Measurements from ENCODE around the gene NFATC1. TPM values are rescaled to one million over a fixed set of nuclear protein-coding genes. Genes with fewer than 3 reads are reported as not detected.
A peak's percentile ranks its signal among the peaks of the same experiment; 100 is the strongest.

The NFATC1 gene
- total and polyA plus RNA-seq, 3 experiments from 2014 or later, result 36.7 to 46.7 (median 45.9) TPM

- H3K27ac Mint-ChIP-seq, result no peak overlapping the region
- Histone ChIP-seq H3K9me3 (ENCODE audit: low read length) (no peaks in the 10 kb centered on the region), H3K27me3 (ENCODE audit: insufficient read depth, low read length, poor library complexity, severe bottlenecking) (no peaks in the 10 kb centered on the region), H3K4me1 (ENCODE audit: insufficient read depth, low read length) (peaks cover 6% of the 10 kb centered on the region), H3K27ac (ENCODE audit: low read depth, low read length) (no peak overlapping the region), H3K36me3 (ENCODE audit: insufficient read depth, low read length) (no peaks in the 10 kb centered on the region), H3K4me3 (ENCODE audit: low read length) (no peak overlapping the region)
- H3K27me3 Mint-ChIP-seq, result peaks cover 0 to 2% of the 10 kb centered on the region in 2 donors
- no peak for DNase-seq
- peaks cover 9 to 10% (median 9%) of the 10 kb centered on the region in 3 donors for H3K4me1 Mint-ChIP-seq
- POLR2A ChIA-PET, result no interaction called here
- no peaks in the 10 kb centered on the region for H3K9me3 Mint-ChIP-seq
- CTCF ChIA-PET, result interaction anchor here (5.2 to 8.6 kb wide), 4 partner anchors 9 to 260 kb away, joined by 31 to 105 read pairs (median 66); no protein-coding TSS in a partner anchor
- H3K36me3 Mint-ChIP-seq, result peaks cover 0 to 11% (median 2%) of the 10 kb centered on the region in 3 donors
- H3K4me3 Mint-ChIP-seq, result no peak overlapping the region
Measured at GRCh38 chr18:79382681-79383387, 12.9 kb upstream of the NFATC1 start.

- Mint-ChIP-seq H3K4me1 (peaks cover 7 to 12% (median 9%) of the 10 kb centered on the region in 3 donors), H3K4me3 (no peak overlapping the region), H3K36me3 (peaks cover 0 to 4% (median 2%) of the 10 kb centered on the region in 3 donors), H3K27ac (no peak overlapping the region), H3K9me3 (no peaks in the 10 kb centered on the region), H3K27me3 (peaks cover 0 to 2% of the 10 kb centered on the region in 2 donors)
- Histone ChIP-seq H3K4me3 (ENCODE audit: low read length) (no peak overlapping the region), H3K4me1 (ENCODE audit: insufficient read depth, low read length) (peaks cover 6% of the 10 kb centered on the region), H3K27me3 (ENCODE audit: insufficient read depth, low read length, poor library complexity, severe bottlenecking) (no peaks in the 10 kb centered on the region), H3K36me3 (ENCODE audit: insufficient read depth, low read length) (no peaks in the 10 kb centered on the region), H3K27ac (ENCODE audit: low read depth, low read length) (no peak overlapping the region), H3K9me3 (ENCODE audit: low read length) (no peaks in the 10 kb centered on the region)
- no peak for DNase-seq
- ChIA-PET POLR2A (no interaction called here), CTCF (interaction anchor here (5.5 to 7.8 kb wide), 2 partner anchors 8 to 145 kb away, joined by 49 to 105 read pairs; no protein-coding TSS in a partner anchor)
Measured at GRCh38 chr18:79383388-79384056, 12.2 kb upstream of the NFATC1 start.

- DNase-seq, result no peak
- H3K27me3 Mint-ChIP-seq, result no peaks in the 10 kb centered on the region
- Histone ChIP-seq H3K27ac (ENCODE audit: low read depth, low read length) (no peak overlapping the region), H3K4me3 (ENCODE audit: low read length) (no peak overlapping the region), H3K36me3 (ENCODE audit: insufficient read depth, low read length) (no peaks in the 10 kb centered on the region), H3K27me3 (ENCODE audit: insufficient read depth, low read length, poor library complexity, severe bottlenecking) (no peaks in the 10 kb centered on the region), H3K9me3 (ENCODE audit: low read length) (no peaks in the 10 kb centered on the region), H3K4me1 (ENCODE audit: insufficient read depth, low read length) (peaks cover 2% of the 10 kb centered on the region)
- no peaks in the 10 kb centered on the region for H3K9me3 Mint-ChIP-seq
- ChIA-PET CTCF (interaction anchor here (1.6 to 7.8 kb wide), 2 partner anchors 139 to 145 kb away, joined by 5 to 105 read pairs; no protein-coding TSS in a partner anchor), POLR2A (no interaction called here)
- H3K36me3 Mint-ChIP-seq, result no peaks in the 10 kb centered on the region
- H3K4me3 Mint-ChIP-seq, result no peak overlapping the region
- H3K4me1 Mint-ChIP-seq, result peaks cover 3 to 9% (median 3%) of the 10 kb centered on the region in 3 donors
- H3K27ac Mint-ChIP-seq, result peak overlapping the region in 2 of 8 donors; percentile 34 to 43
Measured at GRCh38 chr18:79384151-79384807, 11.5 kb upstream of the NFATC1 start.

- no peaks in the 10 kb centered on the region for H3K36me3 Mint-ChIP-seq
- H3K36me3 ChIP-seq (ENCODE audit: insufficient read depth, low read length), result no peaks in the 10 kb centered on the region
- no peak overlapping the region for H3K27ac Mint-ChIP-seq
- no peak overlapping the region for H3K27ac ChIP-seq (ENCODE audit: low read depth, low read length)
- H3K9me3 Mint-ChIP-seq, result no peaks in the 10 kb centered on the region
- no peaks in the 10 kb centered on the region for H3K4me1 ChIP-seq (ENCODE audit: insufficient read depth, low read length)
- no peak for DNase-seq
- no peak overlapping the region for H3K4me3 Mint-ChIP-seq
- ChIA-PET POLR2A (no interaction called here), CTCF (interaction anchor here (1.6 to 7.8 kb wide), 2 partner anchors 139 to 144 kb away, joined by 5 to 105 read pairs; no protein-coding TSS in a partner anchor)
- H3K9me3 ChIP-seq (ENCODE audit: low read length), result no peaks in the 10 kb centered on the region
- H3K4me3 ChIP-seq (ENCODE audit: low read length), result no peak overlapping the region
- H3K27me3 ChIP-seq (ENCODE audit: insufficient read depth, low read length, poor library complexity, severe bottlenecking), result no peaks in the 10 kb centered on the region
- peaks cover 0 to 5% (median 0%) of the 10 kb centered on the region in 3 donors for H3K4me1 Mint-ChIP-seq
- no peaks in the 10 kb centered on the region for H3K27me3 Mint-ChIP-seq
Measured at GRCh38 chr18:79384834-79385233, 10.9 kb upstream of the NFATC1 start.

- no peaks in the 10 kb centered on the region for H3K36me3 Mint-ChIP-seq
- ChIA-PET CTCF (interaction anchor here (1.6 to 7.8 kb wide), 2 partner anchors 138 to 143 kb away, joined by 5 to 105 read pairs; no protein-coding TSS in a partner anchor), POLR2A (no interaction called here)
- Histone ChIP-seq H3K27ac (ENCODE audit: low read depth, low read length) (no peak overlapping the region), H3K4me3 (ENCODE audit: low read length) (no peak overlapping the region), H3K9me3 (ENCODE audit: low read length) (no peaks in the 10 kb centered on the region), H3K4me1 (ENCODE audit: insufficient read depth, low read length) (no peaks in the 10 kb centered on the region), H3K36me3 (ENCODE audit: insufficient read depth, low read length) (no peaks in the 10 kb centered on the region), H3K27me3 (ENCODE audit: insufficient read depth, low read length, poor library complexity, severe bottlenecking) (no peaks in the 10 kb centered on the region)
- H3K27me3 Mint-ChIP-seq, result peaks cover 0 to 2% of the 10 kb centered on the region in 2 donors
- no peak overlapping the region for H3K27ac Mint-ChIP-seq
- H3K4me3 Mint-ChIP-seq, result no peak overlapping the region
- no peaks in the 10 kb centered on the region for H3K9me3 Mint-ChIP-seq
- H3K4me1 Mint-ChIP-seq, result peaks cover 0 to 5% (median 0%) of the 10 kb centered on the region in 3 donors
- no peak for DNase-seq
Measured at GRCh38 chr18:79385326-79385707, 10.4 kb upstream of the NFATC1 start.

- ChIA-PET POLR2A (no interaction called here), CTCF (interaction anchor here (1.6 kb wide), 1 partner anchor 138 kb away, joined by 5 read pairs; no protein-coding TSS in a partner anchor)
- no peaks in the 10 kb centered on the region for H3K36me3 ChIP-seq (ENCODE audit: insufficient read depth, low read length)
- no peaks in the 10 kb centered on the region for H3K27me3 ChIP-seq (ENCODE audit: insufficient read depth, low read length, poor library complexity, severe bottlenecking)
- no peak overlapping the region for H3K27ac ChIP-seq (ENCODE audit: low read depth, low read length)
- Mint-ChIP-seq H3K27ac (no peak overlapping the region), H3K9me3 (no peaks in the 10 kb centered on the region), H3K36me3 (no peaks in the 10 kb centered on the region), H3K4me1 (peaks cover 0 to 5% (median 0%) of the 10 kb centered on the region in 3 donors), H3K4me3 (no peak overlapping the region), H3K27me3 (peaks cover 1 to 4% of the 10 kb centered on the region in 2 donors)
- H3K4me3 ChIP-seq (ENCODE audit: low read length), result no peak overlapping the region
- H3K4me1 ChIP-seq (ENCODE audit: insufficient read depth, low read length), result no peaks in the 10 kb centered on the region
- DNase-seq, result no peak
- no peaks in the 10 kb centered on the region for H3K9me3 ChIP-seq (ENCODE audit: low read length)
Measured at GRCh38 chr18:79385708-79386341, 9.9 kb upstream of the NFATC1 start.

- POLR2A ChIA-PET, result no interaction called here
- Histone ChIP-seq H3K4me1 (ENCODE audit: insufficient read depth, low read length) (no peaks in the 10 kb centered on the region), H3K27me3 (ENCODE audit: insufficient read depth, low read length, poor library complexity, severe bottlenecking) (no peaks in the 10 kb centered on the region), H3K9me3 (ENCODE audit: low read length) (no peaks in the 10 kb centered on the region), H3K27ac (ENCODE audit: low read depth, low read length) (no peak overlapping the region), H3K36me3 (ENCODE audit: insufficient read depth, low read length) (no peaks in the 10 kb centered on the region), H3K4me3 (ENCODE audit: low read length) (no peak overlapping the region)
- Mint-ChIP-seq H3K4me1 (peaks cover 0 to 5% (median 0%) of the 10 kb centered on the region in 3 donors), H3K27me3 (peaks cover 4 to 8% of the 10 kb centered on the region in 2 donors), H3K9me3 (no peaks in the 10 kb centered on the region), H3K36me3 (no peaks in the 10 kb centered on the region), H3K4me3 (no peak overlapping the region), H3K27ac (no peak overlapping the region)
- CTCF ChIA-PET, result no interaction called here
- no peak for DNase-seq
Measured at GRCh38 chr18:79386547-79386946, 9.2 kb upstream of the NFATC1 start.

Data from CD8-positive, alpha-beta memory T cell (primary cell).